ENCODE results near the gene SP1. TPM values are rescaled to one million over a fixed set of nuclear protein-coding genes. Genes with fewer than 3 reads are reported as not detected.
"Not testable (repeated sequence)": the region's sequence is repeated elsewhere in the genome, so short reads cannot be mapped to it uniquely, and the experiment has no call there.

The SP1 gene
- total RNA-seq, 1 donor = 45.3 TPM

DNA sequence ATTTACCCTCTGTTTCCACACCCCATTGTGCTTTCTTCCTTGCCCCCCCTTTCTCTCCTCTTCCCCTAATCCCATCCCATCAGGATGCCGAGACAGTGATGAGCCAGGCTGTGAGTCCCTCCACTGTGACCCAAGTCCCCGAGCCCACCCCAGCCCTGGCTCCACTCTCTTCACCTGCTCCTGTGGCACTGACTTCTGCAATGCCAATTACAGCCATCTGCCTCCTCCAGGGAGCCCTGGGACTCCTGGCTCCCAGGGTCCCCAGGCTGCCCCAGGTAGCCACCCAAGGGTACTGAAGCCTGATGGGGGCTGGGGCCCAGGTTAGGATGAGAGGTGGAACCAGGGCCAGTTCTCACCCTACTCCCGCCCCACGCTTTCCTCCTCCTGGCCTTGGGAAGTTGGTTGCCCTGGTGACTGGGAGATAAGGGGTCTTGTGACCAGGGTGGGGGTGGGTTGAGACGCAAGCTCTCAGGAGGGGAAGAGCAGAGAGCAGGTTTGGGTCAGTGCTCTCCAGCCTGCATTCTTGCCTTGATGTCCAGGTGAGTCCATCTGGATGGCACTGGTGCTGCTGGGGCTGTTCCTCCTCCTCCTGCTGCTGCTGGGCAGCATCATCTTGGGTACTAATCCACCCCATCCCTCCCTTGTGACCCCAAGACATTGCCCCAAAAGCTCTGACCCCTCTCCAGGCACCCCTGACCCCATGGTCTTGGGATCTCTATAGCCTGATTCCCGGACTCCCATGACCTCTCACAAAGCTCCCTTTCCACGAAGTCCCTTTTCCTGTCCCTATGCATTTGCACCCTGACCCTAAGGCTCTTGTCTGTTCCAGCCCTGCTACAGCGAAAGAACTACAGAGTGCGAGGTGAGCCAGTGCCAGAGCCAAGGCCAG, 44.9 kb downstream of the SP1 start:
- TF ChIP-seq, protein P1, sequence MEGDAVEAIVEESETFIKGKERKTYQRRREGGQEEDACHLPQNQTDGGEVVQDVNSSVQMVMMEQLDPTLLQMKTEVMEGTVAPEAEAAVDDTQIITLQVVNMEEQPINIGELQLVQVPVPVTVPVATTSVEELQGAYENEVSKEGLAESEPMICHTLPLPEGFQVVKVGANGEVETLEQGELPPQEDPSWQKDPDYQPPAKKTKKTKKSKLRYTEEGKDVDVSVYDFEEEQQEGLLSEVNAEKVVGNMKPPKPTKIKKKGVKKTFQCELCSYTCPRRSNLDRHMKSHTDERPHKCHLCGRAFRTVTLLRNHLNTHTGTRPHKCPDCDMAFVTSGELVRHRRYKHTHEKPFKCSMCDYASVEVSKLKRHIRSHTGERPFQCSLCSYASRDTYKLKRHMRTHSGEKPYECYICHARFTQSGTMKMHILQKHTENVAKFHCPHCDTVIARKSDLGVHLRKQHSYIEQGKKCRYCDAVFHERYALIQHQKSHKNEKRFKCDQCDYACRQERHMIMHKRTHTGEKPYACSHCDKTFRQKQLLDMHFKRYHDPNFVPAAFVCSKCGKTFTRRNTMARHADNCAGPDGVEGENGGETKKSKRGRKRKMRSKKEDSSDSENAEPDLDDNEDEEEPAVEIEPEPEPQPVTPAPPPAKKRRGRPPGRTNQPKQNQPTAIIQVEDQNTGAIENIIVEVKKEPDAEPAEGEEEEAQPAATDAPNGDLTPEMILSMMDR (IDR thresholded peaks at IDR 0.05; ENCODE audit: insufficient read depth, low read depth, low read length) = no peak
- no peak overlapping the region for H3K4me3 ChIP-seq (ENCODE audit: low read depth, low read length)
- DNase-seq (ENCODE audit: low read depth) = no peak

DNA sequence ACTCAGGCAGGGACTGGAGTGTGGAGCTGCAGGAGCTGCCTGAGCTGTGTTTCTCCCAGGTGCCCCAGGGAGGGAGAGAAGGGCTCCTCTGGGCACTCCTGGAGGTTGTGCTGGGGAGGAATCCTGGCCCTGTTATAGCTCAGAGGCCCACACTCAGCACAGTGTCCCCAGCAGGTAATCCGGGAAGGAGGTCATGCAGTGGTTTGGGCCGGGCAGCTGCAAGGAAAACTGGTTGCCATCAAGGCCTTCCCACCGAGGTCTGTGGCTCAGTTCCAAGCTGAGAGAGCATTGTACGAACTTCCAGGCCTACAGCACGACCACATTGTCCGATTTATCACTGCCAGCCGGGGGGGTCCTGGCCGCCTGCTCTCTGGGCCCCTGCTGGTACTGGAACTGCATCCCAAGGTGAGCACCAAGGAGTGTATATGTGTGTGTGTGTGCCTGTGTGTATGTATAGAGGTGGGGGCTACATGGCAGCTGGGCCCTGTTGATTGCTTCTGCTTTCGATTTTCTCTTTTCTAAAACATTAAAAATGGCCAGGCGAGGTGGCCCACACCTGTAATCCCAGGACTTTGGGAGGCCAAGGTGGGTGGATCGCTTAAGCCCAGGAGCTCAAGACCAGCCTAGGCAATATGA, 45.7 kb downstream of the SP1 start:
- H3K4me3 ChIP-seq (ENCODE audit: low read depth, low read length) = no peak overlapping the region
- no peak for DNase-seq (ENCODE audit: low read depth)
- TF ChIP-seq, protein P1 (IDR thresholded peaks at IDR 0.05; ENCODE audit: insufficient read depth, low read depth, low read length) = no peak

DNA sequence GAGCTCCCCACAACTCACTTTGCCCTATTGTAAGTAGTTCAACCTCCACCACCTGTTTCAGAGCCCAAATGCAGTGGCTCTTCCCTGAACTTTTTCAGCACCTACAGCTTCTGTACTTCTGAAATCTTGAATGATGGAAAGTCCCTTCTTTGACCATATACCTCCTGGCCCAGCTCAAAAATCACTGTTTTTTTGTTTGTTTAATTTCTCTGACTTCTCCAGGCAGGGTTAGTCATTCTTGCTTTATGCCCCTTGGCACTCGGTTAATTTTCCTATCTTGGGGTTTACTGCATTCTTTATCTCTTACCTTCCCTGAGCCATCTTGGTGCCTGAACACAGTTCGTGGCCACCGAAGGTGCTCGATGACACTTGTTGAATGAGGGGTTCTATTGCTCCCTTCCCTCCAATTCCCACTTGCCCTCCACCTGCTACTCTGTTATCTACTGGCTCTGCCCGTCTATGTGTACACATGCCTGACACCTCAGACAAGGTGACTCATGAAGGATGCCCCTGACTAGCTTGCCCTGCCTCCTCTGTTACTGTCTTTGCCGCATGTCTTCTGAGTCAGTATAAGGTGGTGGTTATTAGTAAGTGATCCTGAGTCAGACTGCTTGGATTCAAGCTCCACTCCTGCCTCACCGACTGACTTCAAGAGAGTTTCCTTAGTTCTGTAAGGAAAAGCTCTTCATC, 48.1 kb downstream of the SP1 start:
- no peak overlapping the region for H3K4me3 ChIP-seq (ENCODE audit: low read depth, low read length)
- TF ChIP-seq, protein P1 (IDR thresholded peaks at IDR 0.05; ENCODE audit: insufficient read depth, low read depth, low read length) = no peak
- DNase-seq (ENCODE audit: low read depth) = peak; percentile 53

- no peak overlapping the region for H3K4me3 ChIP-seq (ENCODE audit: low read depth, low read length)
- TF ChIP-seq, protein P1 (IDR thresholded peaks at IDR 0.05; ENCODE audit: insufficient read depth, low read depth, low read length) = no peak
- no peak for DNase-seq (ENCODE audit: low read depth)
Observed at GRCh38 chr12:53428741-53429140, 48.8 kb downstream of the SP1 start.

- TF ChIP-seq, protein P1 (IDR thresholded peaks at IDR 0.05; ENCODE audit: insufficient read depth, low read depth, low read length) = no peak
- DNase-seq (ENCODE audit: low read depth) = no peak
- H3K4me3 ChIP-seq (ENCODE audit: low read depth, low read length) = no peak overlapping the region
Observed at GRCh38 chr12:53430116-53430515, 50.1 kb downstream of the SP1 start.

GRCh38 chr12:53431187-53431586, 51.2 kb downstream of the SP1 start:
- TF ChIP-seq, protein P1 (IDR thresholded peaks at IDR 0.05; ENCODE audit: insufficient read depth, low read depth, low read length) = no peak
- DNase-seq (ENCODE audit: low read depth) = no peak
- no peak overlapping the region for H3K4me3 ChIP-seq (ENCODE audit: low read depth, low read length)

GRCh38 chr12:53435326-53435725, 55.4 kb downstream of the SP1 start:
- H3K4me3 ChIP-seq (ENCODE audit: low read depth, low read length); DNase-seq (ENCODE audit: low read depth): not testable (repeated sequence)

- DNase-seq (ENCODE audit: low read depth); H3K4me3 ChIP-seq (ENCODE audit: low read depth, low read length): not testable (repeated sequence)
Observed at GRCh38 chr12:53439582-53439981, 59.6 kb downstream of the SP1 start.

Measured in fibroblast of villous mesenchyme (primary cell).